Activated CD8-positive, alpha-beta memory T cell treated with anti-CD3 and anti-CD28 coated beads for 4 hours (primary cell): ENCODE results near the gene GPR84.

ENCODE experiments used
- DNase-seq, 2 donors: peaks; one replicate each; pipeline ENCODE4 v3.0.0-alpha.2; 2020; ENCODE audit warnings: low read depth in 2 of 2

The GPR84 gene

GRCh38 chr12:54364413-54364812 lies at the start of gene GPR84:
Gene GPR84, minus strand, starts transcription at chr12:54364486. Its CDS starts 635 bp downstream, at chr12:54363851.
- DNase-seq = no peak

- DNase-seq = peak; percentile 55 to 66
Measured at GRCh38 chr12:54413284-54414190, 49.3 kb upstream of the GPR84 start.

DNA sequence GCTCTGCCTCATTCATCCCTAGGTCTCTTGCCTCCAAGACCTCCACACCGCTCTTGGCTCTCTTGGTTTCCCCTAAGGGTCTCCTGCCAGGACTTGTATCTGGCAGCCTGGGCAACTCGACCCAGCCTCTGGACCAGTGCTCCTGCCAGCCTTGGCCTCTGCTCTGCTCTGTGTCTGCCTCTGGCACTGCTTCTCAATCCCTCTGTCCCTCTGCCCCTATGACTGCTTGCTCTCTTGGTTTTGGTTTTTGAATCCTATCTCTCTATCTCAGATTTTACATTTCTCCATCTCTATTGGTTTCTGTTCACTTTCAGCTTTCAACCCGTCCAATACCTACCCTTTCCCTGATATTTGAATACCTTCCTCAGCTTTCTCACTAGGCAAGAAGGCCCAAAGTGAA lies 48.5 kb upstream of the GPR84 start:
- no peak for DNase-seq

- DNase-seq = no peak
Measured at GRCh38 chr12:54412348-54412747, 48.1 kb upstream of the GPR84 start.

- DNase-seq = no peak
Measured at GRCh38 chr12:54411391-54412241, 47.3 kb upstream of the GPR84 start.

DNA sequence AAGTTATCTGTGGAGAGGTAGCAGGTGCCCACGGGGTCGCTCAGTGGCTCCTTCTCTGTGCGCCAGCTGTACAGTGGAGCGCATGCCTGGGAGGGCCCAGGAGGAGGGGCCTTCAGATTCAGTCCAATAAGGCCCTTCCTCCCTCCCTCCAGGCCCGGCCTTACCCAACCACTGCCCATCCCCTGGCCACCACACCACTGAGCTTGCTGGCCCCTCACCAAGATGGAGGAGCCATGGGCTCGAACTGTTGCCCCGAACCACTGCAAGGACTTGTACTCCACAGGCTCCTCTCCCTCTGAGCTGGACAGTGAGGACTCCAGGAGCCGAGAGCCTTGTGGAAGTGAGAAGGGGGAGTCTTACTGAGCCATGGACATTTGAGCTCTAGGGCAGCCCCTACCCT lies 45.0 kb upstream of the GPR84 start:
- no peak for DNase-seq

DNA sequence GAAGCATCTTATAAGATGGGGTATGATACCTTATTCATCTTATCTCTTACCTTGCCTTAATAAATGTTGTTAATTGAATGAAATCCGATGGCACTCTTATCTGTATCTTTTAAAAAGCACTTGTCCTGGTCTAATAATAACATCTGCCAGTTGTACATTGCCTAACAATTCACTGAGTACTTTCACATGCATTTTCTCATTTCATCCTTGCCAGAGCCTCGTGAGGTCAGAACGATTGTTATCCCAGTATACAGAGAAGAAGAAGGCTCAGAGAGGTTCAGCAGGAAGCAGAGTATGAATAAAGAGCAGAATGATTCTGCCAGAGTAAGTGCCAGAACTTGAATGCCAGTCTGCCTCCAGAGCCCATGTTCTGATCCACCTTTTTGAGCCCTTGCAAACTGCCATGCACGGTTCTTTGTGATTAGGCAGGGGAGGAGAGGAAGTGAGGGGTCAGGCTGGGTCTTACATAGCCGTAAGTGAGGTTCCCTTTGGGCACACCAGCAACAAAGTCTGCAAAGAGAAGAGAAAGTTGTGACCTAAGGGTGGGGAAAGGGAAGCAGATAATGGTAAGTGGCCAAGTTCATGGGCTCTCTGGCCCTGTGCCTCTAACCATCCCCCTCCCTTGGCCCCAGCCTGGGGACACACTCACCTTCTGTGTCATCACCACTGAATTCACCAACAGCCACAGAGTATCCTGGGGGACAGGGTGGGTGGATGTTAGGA lies 43.1 kb upstream of the GPR84 start:
- DNase-seq = no peak

DNA sequence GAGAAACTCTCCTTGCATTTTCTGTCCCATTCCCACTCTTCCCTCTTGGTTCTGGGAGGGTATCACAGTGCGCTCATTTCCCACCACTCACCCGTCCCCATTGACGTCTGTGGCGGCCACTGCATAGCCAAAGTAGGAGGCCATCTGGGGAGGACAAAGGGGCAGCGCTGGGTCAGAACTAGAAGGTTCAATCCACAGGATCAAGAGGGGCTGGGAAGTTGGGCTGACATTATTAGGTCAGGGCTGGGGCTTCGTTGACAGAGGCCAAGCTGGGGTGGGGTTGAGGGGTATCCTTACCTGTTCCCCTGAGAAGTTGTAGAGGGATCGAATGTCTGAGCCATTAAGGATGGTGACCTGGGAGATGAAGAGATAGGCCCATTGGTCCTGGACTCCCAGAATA lies 41.3 kb upstream of the GPR84 start:
- no peak for DNase-seq

GRCh38 chr12:54405106-54405505 lies 40.8 kb upstream of the GPR84 start:
- no peak for DNase-seq

DNA sequence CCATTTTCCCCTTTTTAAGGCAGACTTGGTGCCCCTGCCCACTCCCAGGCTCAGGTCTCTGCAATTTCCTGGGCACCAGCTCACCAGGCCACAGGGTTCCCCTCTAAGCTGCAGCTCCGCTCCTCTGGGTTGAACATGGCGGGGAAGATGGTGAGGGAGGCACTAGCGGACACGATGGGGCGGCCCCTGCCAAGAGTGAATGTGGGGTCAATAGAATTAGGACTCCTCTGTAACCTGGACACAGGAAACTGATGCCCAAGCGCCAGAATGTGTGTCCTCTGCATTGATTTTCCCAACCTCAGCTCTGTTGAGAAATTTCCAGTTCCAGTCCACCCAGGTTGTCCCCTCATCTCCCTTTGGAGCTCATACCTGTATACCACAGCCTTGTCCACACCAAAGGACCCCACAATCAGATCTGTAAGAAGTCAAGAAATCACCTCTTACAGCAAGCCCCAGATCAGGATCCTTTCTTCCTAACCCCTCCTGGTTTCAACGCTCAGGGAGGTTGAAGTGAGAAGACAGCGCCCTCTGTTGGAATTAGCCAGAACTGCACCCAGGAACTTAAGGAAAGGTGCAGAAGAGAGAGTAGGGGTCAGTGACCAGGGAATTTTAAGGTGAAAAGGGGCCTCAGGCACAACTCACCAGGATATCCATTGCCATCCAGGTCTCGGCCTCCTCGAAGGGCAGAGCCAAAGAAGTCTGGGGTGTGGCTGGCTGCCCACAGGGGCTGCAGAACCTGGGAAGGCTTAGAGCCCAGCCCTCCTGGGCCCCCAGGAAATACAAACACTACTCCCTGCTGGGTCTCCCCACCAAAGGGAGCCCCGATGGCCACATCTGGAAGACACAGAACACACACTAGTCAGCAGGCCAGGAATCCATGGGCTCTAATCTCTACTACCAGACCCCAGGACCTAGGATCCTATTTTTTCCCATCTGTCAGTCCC lies 40.0 kb upstream of the GPR84 start:
- no peak for DNase-seq

- no peak for DNase-seq
Measured at GRCh38 chr12:54401119-54401518, 36.8 kb upstream of the GPR84 start.

DNA sequence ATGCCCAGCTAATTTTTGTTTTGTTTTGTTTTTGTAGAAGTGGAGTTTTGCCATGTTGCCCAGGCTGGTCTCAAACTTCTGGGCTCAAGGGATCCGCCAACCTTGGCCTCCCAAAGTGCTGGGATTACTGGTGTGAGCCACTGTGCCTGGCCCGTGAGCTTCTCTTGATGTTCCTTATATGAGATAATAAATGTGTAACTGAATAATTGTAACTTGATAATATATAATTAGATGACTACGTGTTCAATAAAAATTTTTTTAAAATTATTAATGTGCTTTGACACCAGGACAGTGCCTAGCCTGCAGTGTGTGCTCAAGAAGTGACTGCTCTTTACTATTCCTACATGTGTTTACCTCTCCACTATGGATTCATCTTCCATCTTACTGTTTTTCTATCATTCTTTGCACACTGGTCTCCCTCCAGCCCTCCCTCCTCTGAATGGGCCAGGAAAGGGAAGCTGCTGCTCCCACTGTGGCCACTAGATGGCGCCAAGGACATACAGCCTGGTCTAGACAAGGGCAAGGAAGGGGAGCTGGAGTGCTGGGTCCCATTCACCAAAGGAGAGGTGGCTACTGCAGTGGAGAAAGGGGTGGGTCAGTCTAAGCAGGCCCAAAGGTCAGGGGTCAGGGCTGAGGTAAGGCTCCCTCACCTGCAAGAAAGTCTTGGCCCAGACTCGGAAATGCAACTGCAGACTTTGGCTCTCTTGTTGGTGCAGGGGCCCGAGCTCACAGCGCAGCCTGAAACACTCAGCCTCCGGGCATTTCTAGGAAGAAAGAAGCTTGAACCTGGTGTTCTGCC lies 34.9 kb upstream of the GPR84 start:
- DNase-seq = peak; percentile 67 to 71

GRCh38 chr12:54398218-54398617 lies 33.9 kb upstream of the GPR84 start:
- no peak for DNase-seq

GRCh38 chr12:54397157-54397556 lies 32.9 kb upstream of the GPR84 start:
- no peak for DNase-seq

DNA sequence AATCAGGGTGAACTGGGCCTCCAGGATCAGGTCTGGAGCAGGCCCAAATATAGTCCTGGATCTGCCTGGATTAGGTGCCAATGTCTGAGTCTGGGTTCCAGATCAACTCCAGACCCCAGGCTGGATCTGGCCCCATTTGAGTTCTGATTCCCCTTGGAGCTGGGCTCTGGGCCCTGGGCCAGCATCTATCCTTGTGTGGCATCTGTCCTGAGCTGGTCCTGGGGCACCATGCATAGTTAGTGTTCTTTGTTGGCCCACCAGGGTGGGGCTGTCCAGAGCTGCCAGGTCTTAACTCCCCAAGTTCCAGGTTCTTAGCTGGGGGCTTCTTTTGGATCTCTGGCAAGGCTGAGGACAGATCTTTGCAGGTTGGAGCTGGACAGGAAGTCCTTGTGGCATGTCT lies 31.3 kb upstream of the GPR84 start:
- DNase-seq = no peak

- no peak for DNase-seq
Measured at GRCh38 chr12:54394986-54395385, 30.7 kb upstream of the GPR84 start.

GRCh38 chr12:54394281-54394719 lies 30.0 kb upstream of the GPR84 start:
- no peak for DNase-seq

GRCh38 chr12:54393743-54394142 lies 29.5 kb upstream of the GPR84 start:
- DNase-seq = no peak

GRCh38 chr12:54393207-54393609 lies 28.9 kb upstream of the GPR84 start:
- DNase-seq = no peak
